GM21390 (cell line): ENCODE results near the gene TSPYL6.

ENCODE experiments used
- ATAC-seq: cut with Tn5 transposase; IDR thresholded peaks from one replicate; pipeline ENCODE4 v1.9.1; 2021; ENCODE audit not compliant: unreplicated experiment

Gene TSPYL6

GRCh38 chr2:54206596-54206995 lies 49.4 kb downstream of the TSPYL6 start:
- ATAC-seq = peak; percentile 54

DNA sequence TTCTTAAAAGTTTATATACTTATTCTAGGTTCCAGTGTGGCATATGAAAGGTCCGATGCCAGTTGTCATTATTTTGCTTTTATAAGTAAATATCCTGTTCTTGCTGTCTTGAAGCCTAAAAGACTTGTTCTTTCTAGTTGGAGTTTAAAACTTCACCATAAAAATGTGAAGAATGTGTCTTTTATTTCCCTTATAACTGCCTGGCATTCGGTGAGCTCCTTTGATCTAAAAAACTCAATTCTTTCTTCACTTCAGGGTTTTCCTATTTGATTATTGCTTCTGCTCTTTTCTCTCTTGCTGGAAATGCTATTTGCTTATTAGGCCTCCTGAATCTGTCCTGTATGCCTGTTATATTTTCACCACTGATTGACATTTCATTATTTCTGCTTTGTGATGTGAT lies 51.6 kb downstream of the TSPYL6 start:
- no peak for ATAC-seq
